Ovary (tissue), 9 donors: Measurements from ENCODE around the gene CADM2. TPM values are rescaled to one million over a fixed set of nuclear protein-coding genes. Genes with fewer than 3 reads are reported as not detected.

Experiments
- DNase-seq, 5 donors: peaks; one replicate each; pipeline ENCODE4 v3.0.0-alpha.2; 2019 to 2020
- H3K27ac ChIP-seq, 2 donors: fragments of 200-600 bp; one replicate each; pipeline versions ENCODE4 v1.5.1 to v1.8.0; 2019 to 2022
- H3K27me3 ChIP-seq: fragments of 200-600 bp; one replicate; pipeline ENCODE4 v1.8.0; 2022
- H3K36me3 ChIP-seq: fragments of 200-600 bp; sonication (generic); one replicate; pipeline ENCODE4 v1.5.1; 2019
- H3K4me1 ChIP-seq: one replicate; pipeline ENCODE4 v1.8.1; 2013; ENCODE audit warnings: mild to moderate bottlenecking, moderate library complexity; ENCODE audit not compliant: insufficient read depth
- H3K4me3 ChIP-seq: fragments of 200-600 bp; sonication (generic); one replicate; pipeline ENCODE4 v1.5.1; 2017
- H3K9me3 ChIP-seq, 2 donors: fragments of 200-600 bp in 1 of 2; sonication (generic) in 1 of 2; one replicate each; pipeline versions ENCODE4 v1.5.1 to v1.8.1; 2013 to 2019; ENCODE audit warnings: mild to moderate bottlenecking in 1 of 2, moderate library complexity in 1 of 2
- EP300 ChIP-seq: sonication (generic); formaldehyde crosslinking; IDR thresholded peaks from one replicate; pipeline ENCODE4 v1.6.1; 2017; ENCODE audit warnings: antibody characterized with exemption
- POLR2A ChIP-seq: fragments of 450-650 bp; IDR thresholded peaks from one replicate; pipeline ENCODE4 v1.6.1; 2017; ENCODE audit warnings: antibody characterized with exemption, mild to moderate bottlenecking, moderate library complexity
- WGBS, 3 donors: extraction: QIAGEN DNeasy Blood & Tissue Kit in 1 of 3; methylation state at CpG; one replicate each; pipeline versions ENCODE4 v1.1.5 to v1.1.7; 2013 to 2017; 5-methylcytosine and 5-hydroxymethylcytosine counted together
- intact Hi-C, 4 donors: fragments of 100-400 bp; cut with DNase I; formaldehyde crosslinking; loops; one replicate each; pipeline versions ENCODE4 v1.11.0 to v1.15.1; 2022 to 2023
- polyA plus RNA-seq, 2 donors: library from polyadenylated mRNA; stranded (reverse); fragments of 200-250 nt in 1 of 2; fragments of 350-450 nt in 1 of 2; fragmentation: Illumina TruSeq in 1 of 2; extraction: RNeasy Lipid Tissue Mini Kit (QIAGEN cat#74804) in 1 of 2; gene quantifications; one replicate each; pipeline ENCODE4 v1.2.3, GENCODE V29; 2013 to 2014
- total RNA-seq, 7 donors: library from RNA; depleted of rRNA in 2 of 7; stranded (reverse); fragments of >200 nt in 2 of 7; fragmentation: NEBNext Ultra II Directional in 3 of 7; extraction: Animal tissue kit (Norgen Biotek cat#: 25700) in 3 of 7; gene quantifications; one replicate each; pipeline versions ENCODE4 v1.1.0 to v1.2.4, GENCODE V29; 2016 to 2023
- TF ChIP-seq, protein P1 (sequence below), 3 donors: fragments of 450-650 bp in 2 of 3; fragments of 200-600 bp in 1 of 3; IDR thresholded peaks; one replicate each; pipeline versions ENCODE4 v1.5.1 to v1.8.0; 2016 to 2022; ENCODE audit warnings: antibody characterized with exemption in 3 of 3, mild to moderate bottlenecking in 1 of 3
- donor health status: DM: no; HTN: no; CAD: no; lungs with moderate emphysema.
- donor health status: DM: no; HTN: no; CAD: no.
- donor health status: Bipolar disorder and iron deficiency.
- donor health status: DM: yes; HTN: yes; CAD: no.
- donor health status: DM: no; HTN: no; CAD: no.
- donor health status: DM: yes; HTN: yes; CAD: no.

Gene CADM2
- total and polyA plus RNA-seq, 9 donors: 0.20 to 1.9 (median 0.69) TPM

DNA sequence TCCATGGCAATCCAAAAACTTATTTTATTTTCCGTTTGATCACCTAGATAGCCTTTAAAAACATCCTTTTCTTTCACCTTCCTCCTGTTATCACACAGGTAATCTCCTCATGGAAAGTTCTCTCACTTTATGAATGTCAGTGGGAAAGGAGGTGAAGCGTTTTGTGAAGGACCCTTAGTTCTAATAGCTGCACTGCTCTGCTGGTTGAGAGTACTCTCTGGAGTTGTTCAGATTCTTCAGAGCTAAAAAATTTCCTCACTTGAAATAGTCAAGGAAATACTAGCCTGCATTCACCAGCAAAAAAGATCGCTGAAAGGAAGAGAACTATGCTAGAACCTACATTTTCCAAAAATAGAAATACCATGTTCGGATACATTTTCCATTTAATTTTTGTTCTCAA is 1097.2 kb downstream of the CADM2 start:
- WGBS, 3 donors: 76 to 84% (median 78%) methylated on average over 4 of the region's 4 CpGs

DNA sequence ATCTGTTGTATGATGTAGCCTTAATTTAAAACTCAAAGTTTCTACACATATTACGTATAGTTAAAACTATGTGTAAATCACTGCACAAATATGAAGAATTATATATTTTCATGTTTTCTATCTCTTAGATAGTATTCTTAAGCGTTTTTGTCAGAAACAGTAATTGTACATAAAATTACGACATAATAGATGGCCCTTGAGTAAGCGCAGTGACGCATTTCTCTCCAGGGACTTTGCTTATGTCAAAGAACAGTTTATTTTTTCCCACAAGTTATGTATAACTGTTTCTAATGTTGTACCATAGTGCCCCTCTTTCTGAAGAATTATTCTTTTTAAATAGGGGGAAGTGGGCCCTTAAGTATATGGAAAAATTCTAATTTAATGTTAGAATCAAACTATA is 1098.2 kb downstream of the CADM2 start:
- H3K9me3 ChIP-seq: no peaks in the 10 kb centered on the region
- no peak overlapping the region for H3K27ac ChIP-seq
- intact Hi-C loops: no loop called here
- TF ChIP-seq, protein P1, sequence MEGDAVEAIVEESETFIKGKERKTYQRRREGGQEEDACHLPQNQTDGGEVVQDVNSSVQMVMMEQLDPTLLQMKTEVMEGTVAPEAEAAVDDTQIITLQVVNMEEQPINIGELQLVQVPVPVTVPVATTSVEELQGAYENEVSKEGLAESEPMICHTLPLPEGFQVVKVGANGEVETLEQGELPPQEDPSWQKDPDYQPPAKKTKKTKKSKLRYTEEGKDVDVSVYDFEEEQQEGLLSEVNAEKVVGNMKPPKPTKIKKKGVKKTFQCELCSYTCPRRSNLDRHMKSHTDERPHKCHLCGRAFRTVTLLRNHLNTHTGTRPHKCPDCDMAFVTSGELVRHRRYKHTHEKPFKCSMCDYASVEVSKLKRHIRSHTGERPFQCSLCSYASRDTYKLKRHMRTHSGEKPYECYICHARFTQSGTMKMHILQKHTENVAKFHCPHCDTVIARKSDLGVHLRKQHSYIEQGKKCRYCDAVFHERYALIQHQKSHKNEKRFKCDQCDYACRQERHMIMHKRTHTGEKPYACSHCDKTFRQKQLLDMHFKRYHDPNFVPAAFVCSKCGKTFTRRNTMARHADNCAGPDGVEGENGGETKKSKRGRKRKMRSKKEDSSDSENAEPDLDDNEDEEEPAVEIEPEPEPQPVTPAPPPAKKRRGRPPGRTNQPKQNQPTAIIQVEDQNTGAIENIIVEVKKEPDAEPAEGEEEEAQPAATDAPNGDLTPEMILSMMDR (IDR thresholded peaks at IDR 0.05): no peak
- no peak for TF ChIP-seq POLR2A
- TF ChIP-seq EP300: no peak
- H3K4me1 ChIP-seq: no peaks in the 10 kb centered on the region
- 73 to 82% (median 78%) methylated on average over 5 of the region's 5 CpGs for WGBS, 3 donors
- no peak for DNase-seq
- H3K4me3 ChIP-seq: no peak overlapping the region
- no peaks in the 10 kb centered on the region for H3K36me3 ChIP-seq
- no peaks in the 10 kb centered on the region for H3K27me3 ChIP-seq

More for the DNA sequence above, 1097.2 kb downstream of the CADM2 start:
- Histone ChIP-seq H3K4me3 (no peak overlapping the region), H3K4me1 (no peaks in the 10 kb centered on the region), H3K9me3 (no peaks in the 10 kb centered on the region), H3K36me3 (no peaks in the 10 kb centered on the region), H3K27me3 (no peaks in the 10 kb centered on the region), H3K27ac (no peak overlapping the region)
- DNase-seq: no peak
- TF ChIP-seq, protein P1 (IDR thresholded peaks at IDR 0.05): no peak
- no peak for TF ChIP-seq POLR2A
- no peak for TF ChIP-seq EP300
- intact Hi-C loops: no loop called here

DNA sequence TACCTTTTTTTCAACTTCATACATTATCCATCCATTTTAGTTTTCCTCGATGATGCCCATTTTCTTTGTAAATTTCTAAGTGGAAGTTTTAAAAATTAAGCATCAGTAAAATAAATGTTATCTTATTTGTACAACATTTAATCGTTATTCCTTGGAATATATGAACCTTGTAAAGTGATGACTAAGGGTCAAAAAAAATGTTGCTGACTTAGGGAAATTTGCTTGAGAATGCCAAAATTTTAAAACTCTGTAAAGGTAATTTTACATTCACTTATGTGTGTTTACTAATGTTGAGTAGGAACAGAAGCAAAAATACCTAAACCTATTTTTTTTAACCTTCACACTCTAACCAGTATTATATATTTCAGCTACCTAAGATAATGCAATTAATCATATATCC is 1115.0 kb downstream of the CADM2 start:
- no peak for DNase-seq
- intact Hi-C loops: no loop called here

DNA sequence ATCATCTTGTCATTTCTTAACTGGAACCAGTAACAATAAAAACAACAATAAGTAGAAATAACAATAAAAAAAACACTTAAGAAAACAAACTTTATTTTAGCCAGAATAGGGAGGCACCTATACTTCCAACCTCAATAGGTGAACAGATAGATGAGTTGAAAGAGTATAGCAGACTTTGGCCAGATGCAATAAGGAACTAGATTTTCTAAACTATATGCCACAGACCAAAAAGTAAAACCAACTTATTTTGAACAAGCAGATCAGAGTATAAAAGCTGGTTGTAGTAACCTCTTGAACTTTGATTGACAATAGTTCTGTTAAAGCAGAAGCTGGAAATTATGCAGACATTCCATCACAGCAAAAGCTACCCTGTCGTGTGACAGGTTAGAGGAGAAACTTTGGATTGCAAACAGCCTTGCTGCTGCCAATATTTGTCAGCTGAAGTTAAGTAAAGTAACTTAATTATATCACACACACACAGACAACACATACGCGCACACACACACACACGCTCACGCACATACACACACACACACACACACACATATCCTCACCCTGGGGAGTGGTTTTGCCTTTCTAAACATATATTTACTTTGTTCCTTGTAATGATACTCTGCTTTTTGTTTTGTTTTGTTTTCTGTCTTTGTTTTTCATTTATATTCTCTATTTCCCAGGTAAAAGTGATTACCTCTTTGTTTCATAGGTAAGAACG is 1128.5 kb downstream of the CADM2 start:
- intact Hi-C loops: no loop called here
- Histone ChIP-seq H3K4me1 (no peaks in the 10 kb centered on the region), H3K4me3 (no peak overlapping the region), H3K27ac (no peak overlapping the region), H3K27me3 (no peaks in the 10 kb centered on the region), H3K9me3 (no peaks in the 10 kb centered on the region), H3K36me3 (no peaks in the 10 kb centered on the region)
- no peak for DNase-seq
- TF ChIP-seq, protein P1 (IDR thresholded peaks at IDR 0.05): no peak
- WGBS, 3 donors: 71 to 81% (median 75%) methylated on average over 6 of the region's 6 CpGs

More for the DNA sequence above, 1115.0 kb downstream of the CADM2 start:
- H3K36me3 ChIP-seq: no peaks in the 10 kb centered on the region
- H3K4me1 ChIP-seq: no peaks in the 10 kb centered on the region
- 66 to 72% (median 68%) methylated on average over 2 of the region's 2 CpGs for WGBS, 3 donors
- no peaks in the 10 kb centered on the region for H3K27me3 ChIP-seq
- no peak overlapping the region for H3K27ac ChIP-seq
- H3K9me3 ChIP-seq: no peaks in the 10 kb centered on the region
- TF ChIP-seq EP300: no peak
- no peak for TF ChIP-seq POLR2A
- TF ChIP-seq, protein P1 (IDR thresholded peaks at IDR 0.05): no peak
- no peak overlapping the region for H3K4me3 ChIP-seq
